Hematopoietic multipotent progenitor cell treated with erythropoietin and hydrocortisone succinate and interleukin-3 and kit ligand, for 15 days (in vitro differentiated cells): ENCODE results near the gene CST7.

Source experiments
- DNase-seq: peaks from one replicate; pipeline ENCODE4 v3.0.0-alpha.2; 2015; ENCODE audit warnings: low spot score

CST7 gene

GRCh38 chr20:25005661-25006060 is 56.6 kb downstream of the CST7 start:
- DNase-seq, result no peak

- no peak for DNase-seq
Observed at GRCh38 chr20:25006431-25007167, 57.5 kb downstream of the CST7 start.

- no peak for DNase-seq
Observed at GRCh38 chr20:25007491-25008305, 58.6 kb downstream of the CST7 start.

GRCh38 chr20:25008388-25009217 is 59.5 kb downstream of the CST7 start:
- no peak for DNase-seq
